Caco-2 (cell line): ENCODE data around the gene C1orf159. TPM values are rescaled to one million over a fixed set of nuclear protein-coding genes. Genes with fewer than 3 reads are reported as not detected.

ENCODE experiments used
- BruUV-seq: library from RNA; stranded (reverse); fragments of 400-500 nt; replicated peaks from 2 replicates; lab custom pipeline; 2021; lab: Mats Ljungman, UMichigan
- CTCF ChIA-PET: fragments of 300-600 bp; sonication (Branson Sonifier 250); formaldehyde crosslinking; loops from one replicate; lab custom pipeline; 2022; ENCODE audit warnings: antibody characterized with exemption; lab: Charles Lee
- POLR2A ChIA-PET: fragments of 300-600 bp; sonication (Branson Sonifier 250); formaldehyde crosslinking; loops from one replicate; lab custom pipeline; 2022; ENCODE audit warnings: antibody characterized with exemption; lab: Charles Lee
- DNase-seq, 2 experiments: peaks; one replicate each; pipeline versions ENCODE4 v3.0.0 to v3.0.0-alpha.2; 2020 to 2022
- H3K27me3 ChIP-seq: replicated peaks from 2 replicates; pipeline ENCODE4 v1.6.0; 2011; ENCODE audit warnings: low read length; ENCODE audit not compliant: control insufficient read depth, insufficient read depth
- H3K36me3 ChIP-seq: 2 replicates; pipeline ENCODE4 v1.5.1; 2011; ENCODE audit warnings: low read length; ENCODE audit not compliant: control insufficient read depth, insufficient read depth
- H3K4me1 ChIP-seq: fragments of 250-450 bp; sonication (Bioruptor Pico); 2 replicates; pipeline ENCODE4 v1.5.1; 2020; ENCODE audit warnings: mild to moderate bottlenecking
- H3K4me3 ChIP-seq: 2 replicates; pipeline ENCODE4 v1.5.1; 2011; ENCODE audit warnings: low read depth, mild to moderate bottlenecking, control low read depth, low read length
- H3K9me3 ChIP-seq: fragments of 250-450 bp; sonication (Bioruptor Pico); 2 replicates; pipeline ENCODE4 v1.5.1; 2020; ENCODE audit warnings: mild to moderate bottlenecking, moderate library complexity
- H3K27ac Mint-ChIP-seq: one replicate; pipeline ENCODE4 v1.8.0; 2022; ENCODE audit warnings: mixed read lengths; ENCODE audit not compliant: unreplicated experiment
- H3K27me3 Mint-ChIP-seq: one replicate; pipeline ENCODE4 v1.8.0; 2022; ENCODE audit warnings: mixed read lengths; ENCODE audit not compliant: insufficient read depth, unreplicated experiment
- H3K36me3 Mint-ChIP-seq: one replicate; pipeline ENCODE4 v1.8.0; 2022; ENCODE audit warnings: mild to moderate bottlenecking, mixed read lengths; ENCODE audit not compliant: insufficient read depth, unreplicated experiment
- H3K4me1 Mint-ChIP-seq: one replicate; pipeline ENCODE4 v1.8.0; 2022; ENCODE audit warnings: low read depth, mixed read lengths; ENCODE audit not compliant: unreplicated experiment
- H3K4me3 Mint-ChIP-seq: one replicate; pipeline ENCODE4 v1.8.0; 2022; ENCODE audit warnings: mild to moderate bottlenecking, moderate library complexity, mixed read lengths; ENCODE audit not compliant: unreplicated experiment
- H3K9me3 Mint-ChIP-seq: one replicate; pipeline ENCODE4 v1.8.0; 2022; ENCODE audit warnings: mixed read lengths; ENCODE audit not compliant: unreplicated experiment
- CTCF ChIP-seq, 2 experiments: fragments of 200-600 bp in 1 of 2; IDR thresholded peaks; 1 replicate in 1 of 2; 2 replicates in 1 of 2; pipeline versions ENCODE4 v1.5.1 to v1.8.0; 2011 to 2022; ENCODE audit warnings: antibody characterized with exemption in 1 of 2, control low read depth in 1 of 2, inconsistent platforms in 1 of 2, low read depth in 1 of 2, low read length in 1 of 2, mild to moderate bottlenecking in 1 of 2, moderate library complexity in 1 of 2; ENCODE audit not compliant: insufficient read depth in 1 of 2, severe bottlenecking in 1 of 2, unreplicated experiment in 1 of 2
- intact Hi-C: fragments of 100-400 bp; cut with micrococcal nuclease; formaldehyde crosslinking; loops from one replicate; pipeline ENCODE4 v1.10.0; 2022; ENCODE audit not compliant: unreplicated experiment
- total RNA-seq: library from RNA; stranded (reverse); gene quantifications from 2 replicates; pipeline ENCODE4 v1.2.3, GENCODE V29; 2022

The C1orf159 gene
- total RNA-seq, 1 experiment from 2014 or later: 12.9 TPM

DNA sequence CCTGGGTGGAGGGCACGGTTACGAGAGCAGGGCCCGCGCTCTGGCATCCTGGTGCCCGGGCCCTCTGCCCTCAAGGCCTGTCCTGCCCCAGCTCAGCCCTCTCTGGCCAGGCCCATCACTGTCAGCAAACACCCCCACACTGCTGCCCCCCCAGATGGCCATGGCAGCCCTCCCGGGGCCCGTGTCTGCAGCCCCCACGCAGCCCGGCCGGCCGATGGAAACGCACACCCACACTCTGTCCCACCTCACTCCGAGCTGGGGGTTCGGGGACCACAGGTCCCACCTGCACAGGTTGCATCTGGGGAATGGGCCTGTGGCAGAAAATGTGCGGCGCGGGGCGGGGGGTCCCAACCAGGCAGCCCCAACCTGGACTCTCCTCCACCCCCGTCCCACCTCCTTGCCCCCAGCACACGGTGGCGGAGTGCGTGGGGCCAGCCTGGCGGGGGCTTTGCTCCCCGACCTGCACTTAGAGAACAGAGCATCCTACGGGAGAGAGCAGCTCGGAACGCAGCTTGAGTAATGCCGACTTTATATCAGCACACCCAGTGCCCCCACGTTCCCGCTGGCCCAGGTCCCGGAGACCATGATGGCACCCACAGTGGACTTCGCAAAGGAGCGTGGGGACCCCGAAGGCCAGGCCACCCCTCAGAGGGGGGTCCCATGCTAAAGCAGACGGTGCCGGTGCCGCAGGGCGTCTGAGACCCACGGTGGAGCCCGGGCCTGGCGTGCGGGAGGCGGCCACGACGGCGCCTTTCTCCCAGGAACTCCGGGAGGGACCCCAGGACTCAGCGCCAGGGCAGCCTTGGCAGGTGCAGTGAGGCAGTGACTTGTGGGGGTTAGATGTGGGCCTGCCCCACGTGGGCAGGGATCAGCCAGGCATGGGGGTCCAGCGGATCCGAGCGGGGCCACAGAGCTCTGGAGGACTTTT lies 34.3 kb downstream of the C1orf159 start:
- intact Hi-C loops: no loop called here
- BruUV-seq: no TSS peak
- no peaks in the 10 kb centered on the region for H3K36me3 ChIP-seq
- H3K4me1 ChIP-seq: 0 out of 2 replicates have a peak, but pooled peaks cover 3% of the 10 kb centered on the region
- no peak for DNase-seq
- Mint-ChIP-seq H3K4me1 (no peaks in the 10 kb centered on the region), H3K4me3 (no peak overlapping the region), H3K27ac (no peak overlapping the region), H3K27me3 (no peaks in the 10 kb centered on the region), H3K36me3 (peaks cover 11% of the 10 kb centered on the region), H3K9me3 (no peaks in the 10 kb centered on the region)
- H3K27me3 ChIP-seq: no peaks in the 10 kb centered on the region
- no peaks in the 10 kb centered on the region for H3K9me3 ChIP-seq
- TF ChIP-seq CTCF (IDR thresholded peaks at IDR 0.05; ENCODE audit: insufficient read depth in 1 of 2, low read depth in 1 of 2, low read length in 1 of 2, severe bottlenecking in 1 of 2, unreplicated experiment in 1 of 2): no peak
- no peak overlapping the region for H3K4me3 ChIP-seq
- CTCF ChIA-PET: interaction anchor here (0.7 kb wide), 1 partner anchor 143 kb away, joined by 6 read pairs; no protein-coding TSS in a partner anchor
- POLR2A ChIA-PET: no interaction called here

GRCh38 chr1:1080951-1081310 lies 35.0 kb downstream of the C1orf159 start:
- no peak overlapping the region for H3K4me3 Mint-ChIP-seq
- CTCF ChIA-PET: no interaction called here
- H3K4me1 Mint-ChIP-seq: no peaks in the 10 kb centered on the region
- DNase-seq: peak in 1 of 2 experiments; percentile 33
- BruUV-seq: no TSS peak
- Histone ChIP-seq H3K4me3 (no peak overlapping the region), H3K9me3 (no peaks in the 10 kb centered on the region), H3K27me3 (no peaks in the 10 kb centered on the region), H3K36me3 (no peaks in the 10 kb centered on the region), H3K4me1 (0 out of 2 replicates have a peak, but pooled peaks cover 3% of the 10 kb centered on the region)
- POLR2A ChIA-PET: no interaction called here
- H3K27me3 Mint-ChIP-seq: no peaks in the 10 kb centered on the region
- no peaks in the 10 kb centered on the region for H3K9me3 Mint-ChIP-seq
- peaks cover 11% of the 10 kb centered on the region for H3K36me3 Mint-ChIP-seq
- H3K27ac Mint-ChIP-seq: no peak overlapping the region
- intact Hi-C loops: no loop called here
- TF ChIP-seq CTCF (IDR thresholded peaks at IDR 0.05; ENCODE audit: insufficient read depth in 1 of 2, low read depth in 1 of 2, low read length in 1 of 2, severe bottlenecking in 1 of 2, unreplicated experiment in 1 of 2): no peak

DNA sequence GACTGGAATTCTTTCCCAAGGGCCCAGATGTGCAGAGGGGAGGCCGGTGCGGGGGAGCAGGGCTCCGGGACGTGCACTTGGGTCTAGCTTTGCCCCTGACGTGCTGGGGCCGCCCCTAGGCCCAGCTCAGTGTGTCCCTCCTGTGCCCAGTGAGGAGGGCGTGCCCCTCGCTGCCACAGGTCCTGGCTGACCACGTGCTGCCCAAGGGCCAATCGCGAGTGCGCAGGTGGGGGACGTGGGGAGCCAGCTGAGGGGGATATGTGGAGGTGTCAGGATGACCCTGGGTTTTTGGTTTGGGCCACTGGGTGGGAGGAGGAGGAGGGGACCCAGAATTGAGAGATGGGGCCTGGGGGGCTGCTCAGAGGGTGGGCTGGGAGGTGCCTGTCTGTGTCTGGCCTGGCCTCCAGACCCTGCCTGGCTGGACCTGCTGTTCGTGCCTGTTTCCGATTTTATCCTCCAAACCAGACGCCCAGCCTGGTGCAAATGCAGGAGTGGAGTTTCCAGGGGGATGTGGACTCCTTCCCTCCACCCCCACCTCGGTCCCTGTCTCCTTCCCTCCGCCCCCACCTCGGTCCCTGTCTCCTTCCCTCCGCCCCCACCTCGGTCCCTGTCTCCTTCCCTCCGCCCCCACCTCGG lies 35.6 kb downstream of the C1orf159 start:
- Histone ChIP-seq H3K27me3 (no peaks in the 10 kb centered on the region), H3K9me3 (no peaks in the 10 kb centered on the region), H3K4me3 (peak overlapping the region; percentile 38), H3K4me1 (0 out of 2 replicates have a peak, but pooled peaks cover 3% of the 10 kb centered on the region), H3K36me3 (no peaks in the 10 kb centered on the region)
- peak overlapping the region; percentile 59 for H3K27ac Mint-ChIP-seq
- no TSS peak for BruUV-seq
- peaks cover 11% of the 10 kb centered on the region for H3K36me3 Mint-ChIP-seq
- POLR2A ChIA-PET: interaction anchor here (1.1 to 1.3 kb wide), 2 partner anchors 45 to 60 kb away, joined by 5 read pairs; partner anchors contain the start of gene AGRN
- DNase-seq: peak; percentile 72 to 74
- TF ChIP-seq CTCF (IDR thresholded peaks at IDR 0.05; ENCODE audit: insufficient read depth in 1 of 2, low read depth in 1 of 2, low read length in 1 of 2, severe bottlenecking in 1 of 2, unreplicated experiment in 1 of 2): no peak
- intact Hi-C loops: no loop called here
- no peaks in the 10 kb centered on the region for H3K9me3 Mint-ChIP-seq
- no peaks in the 10 kb centered on the region for H3K4me1 Mint-ChIP-seq
- H3K4me3 Mint-ChIP-seq: peak overlapping the region; percentile 72
- no peaks in the 10 kb centered on the region for H3K27me3 Mint-ChIP-seq
- CTCF ChIA-PET: interaction anchor here (0.6 to 1.2 kb wide), 2 partner anchors 16 to 36 kb away, joined by 3 read pairs; partner anchors contain the start of gene C1orf159
